Hematopoietic multipotent progenitor cell treated with erythropoietin and hydrocortisone succinate and interleukin-3 and kit ligand, for 6 days (in vitro differentiated cells): ENCODE measurements around the gene CD1B.
"Not testable (repeated sequence)": the region's sequence is repeated elsewhere in the genome, so short reads cannot be mapped to it uniquely, and the experiment has no call there.

Source experiments
- DNase-seq: peaks from one replicate; pipeline ENCODE4 v3.0.0-alpha.2; 2015

CD1B gene

GRCh38 chr1:158327481-158327880 is 3.9 kb downstream of the CD1B start:
- no peak for DNase-seq

GRCh38 chr1:158324395-158324794 is 6.9 kb downstream of the CD1B start:
- DNase-seq: no peak

- DNase-seq: no peak
Measured at GRCh38 chr1:158323866-158324265, 7.5 kb downstream of the CD1B start.

DNA sequence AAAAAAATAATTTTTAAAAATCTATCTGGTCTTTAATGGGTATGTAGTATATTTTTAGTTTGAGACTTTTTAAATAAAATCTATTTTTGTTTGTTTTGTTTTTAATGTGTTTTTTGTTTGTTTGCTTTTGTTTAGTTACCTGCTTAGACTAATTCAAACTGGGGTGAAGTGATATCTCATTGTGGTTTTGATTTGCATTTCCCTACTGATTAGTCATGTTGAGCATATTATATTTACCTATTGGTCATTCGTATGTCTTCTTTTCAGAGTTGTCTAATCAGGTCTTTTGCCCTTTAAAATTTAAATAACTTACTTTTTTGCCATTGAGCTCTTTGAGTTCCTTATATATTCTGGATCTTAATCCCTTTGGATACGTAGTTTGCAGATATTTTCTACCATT is 20.3 kb downstream of the CD1B start:
- DNase-seq: no peak

- DNase-seq: no peak
Measured at GRCh38 chr1:158310623-158311022, 20.7 kb downstream of the CD1B start.

- no peak for DNase-seq
Measured at GRCh38 chr1:158295791-158296190, 35.5 kb downstream of the CD1B start.

DNA sequence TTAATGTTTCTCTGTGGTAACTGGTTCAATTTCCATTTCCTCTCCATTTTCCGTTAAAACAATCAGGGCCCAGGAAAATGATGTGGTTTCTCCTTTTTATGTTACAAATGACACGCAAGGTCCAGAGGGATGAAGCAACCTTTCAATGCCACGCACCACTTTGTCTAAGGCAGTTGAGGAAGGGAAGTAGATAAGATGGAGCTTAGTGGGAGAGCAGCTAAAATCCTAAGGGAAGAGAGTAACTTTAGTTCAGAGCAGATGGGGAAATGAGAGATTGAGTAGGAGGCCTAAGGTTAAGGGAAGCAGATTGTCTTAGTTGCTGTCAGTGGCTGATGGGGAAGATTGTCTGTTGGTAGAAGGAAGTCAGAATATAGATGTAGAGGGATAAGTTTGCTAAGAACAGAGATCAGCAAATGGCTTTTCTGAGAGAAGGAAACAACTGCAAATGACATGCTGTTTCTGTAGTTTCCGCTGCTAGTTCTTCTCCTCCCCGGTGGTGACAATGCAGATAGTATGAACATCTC is 40.9 kb downstream of the CD1B start:
- DNase-seq: peak; percentile 5

DNA sequence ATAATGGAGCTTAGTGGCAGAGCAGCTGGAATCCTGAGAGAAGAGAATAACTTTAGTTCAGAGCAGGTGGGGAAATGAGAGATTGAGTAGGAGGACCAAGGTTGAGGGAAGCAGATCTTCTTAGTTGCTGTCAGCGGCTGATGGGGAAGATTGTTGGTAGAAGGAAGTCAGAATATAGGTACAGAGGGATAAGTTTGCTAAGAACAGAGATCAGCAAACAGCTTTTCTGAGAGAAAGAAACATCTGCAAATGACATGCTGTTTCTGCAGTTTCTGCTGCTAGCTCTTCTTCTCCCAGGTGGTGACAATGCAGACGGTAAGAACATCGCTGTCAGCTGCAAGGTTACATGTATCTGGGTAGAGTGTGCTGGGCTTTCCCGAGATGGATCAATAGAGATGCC is 41.5 kb downstream of the CD1B start, which contains the start of gene CD1C:
TSS of gene CD1C (plus strand) at position 113 of the 400 bp plus-strand sequence. CDS start at position 255, 142 bp downstream.
- DNase-seq: no peak

DNA sequence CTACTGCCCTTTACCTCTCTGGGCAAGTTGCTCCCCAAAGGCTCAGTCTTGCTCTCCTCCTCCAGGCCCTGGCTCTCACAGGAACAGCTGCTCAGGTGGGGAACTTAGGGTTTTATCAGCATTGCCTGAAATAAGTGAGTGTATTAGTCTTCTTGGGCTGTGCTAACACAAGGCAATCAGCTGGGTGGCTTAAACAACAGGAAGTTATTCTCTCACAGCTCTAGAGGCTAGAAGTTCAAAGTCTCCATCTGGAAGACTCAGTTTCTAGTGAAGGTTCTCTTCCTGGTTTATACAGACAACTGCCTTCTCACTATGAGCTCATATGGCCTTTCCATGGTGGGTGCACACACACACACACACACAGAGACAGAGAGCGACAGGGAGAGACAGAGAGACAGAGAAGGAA is 44.4 kb downstream of the CD1B start:
- no peak for DNase-seq

- DNase-seq: no peak
Measured at GRCh38 chr1:158286487-158286886, 44.8 kb downstream of the CD1B start.

DNA sequence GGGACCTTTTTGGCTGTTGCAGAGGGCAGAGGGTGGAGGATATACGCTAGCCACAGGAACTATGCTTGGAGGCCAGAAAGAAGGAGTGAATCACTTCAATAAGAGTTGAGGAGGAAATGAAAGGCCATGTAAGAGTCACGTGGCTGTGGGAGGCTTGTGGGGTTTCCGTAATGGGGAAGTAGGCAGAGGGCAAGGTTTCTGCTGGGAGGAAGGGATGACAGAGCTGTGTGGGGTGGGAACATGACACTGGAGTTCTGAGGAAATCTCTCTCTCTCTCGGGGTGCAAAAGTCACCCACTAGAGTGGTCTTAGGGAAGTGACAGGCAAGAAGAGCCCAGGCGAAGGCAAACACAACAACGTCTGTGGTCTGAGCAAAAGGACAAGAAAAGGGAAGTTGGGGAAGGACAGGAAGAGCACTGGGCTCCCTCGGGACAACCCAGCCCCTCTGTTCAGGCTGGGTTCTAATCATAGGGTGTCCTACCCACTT is 45.5 kb downstream of the CD1B start:
- peak; percentile 60 for DNase-seq

DNA sequence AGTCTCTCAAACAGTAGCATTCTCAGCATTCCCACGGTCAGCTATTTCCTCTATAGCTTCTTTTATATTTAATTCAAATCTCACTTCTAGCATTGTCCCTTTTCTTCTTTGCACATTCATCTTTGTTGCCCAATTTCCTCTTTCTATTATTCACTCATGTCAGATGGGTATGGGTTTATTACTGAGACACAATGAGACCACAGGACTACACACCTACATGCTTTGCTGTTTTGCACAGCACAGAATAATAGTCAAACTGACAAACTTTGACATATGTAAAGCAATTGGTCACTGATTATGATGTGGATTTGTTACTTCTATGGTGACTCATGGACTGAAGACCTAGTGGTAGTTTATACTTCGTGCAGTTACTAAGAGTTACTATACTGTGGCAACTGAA is 47.4 kb downstream of the CD1B start:
- peak; percentile 12 for DNase-seq

GRCh38 chr1:158282421-158282820 is 48.9 kb downstream of the CD1B start:
- DNase-seq: not testable (repeated sequence)
